GM12878 (cell line): ENCODE data around the gene BMP8B. TPM values are rescaled to one million over a fixed set of nuclear protein-coding genes. Genes with fewer than 3 reads are reported as not detected.
"Not testable (repeated sequence)": the region's sequence is repeated elsewhere in the genome, so short reads cannot be mapped to it uniquely, and the experiment has no call there.

Source experiments
- ATAC-seq: fragments of 200-7000 bp; cut with Tn5 transposase; 3 replicates; pipeline ENCODE4 v1.9.1; 2020; ENCODE audit warnings: mild to moderate bottlenecking, moderate library complexity
- BruUV-seq: library from RNA; stranded (reverse); fragments of 400-500 nt; replicated peaks from 2 replicates; lab custom pipeline; 2021; lab: Mats Ljungman, UMichigan
- CTCF ChIA-PET: fragments of 300-600 bp; sonication (Branson Sonifier 250); formaldehyde crosslinking; extraction: SDS; loops from one replicate; lab custom pipeline; 2021; ENCODE audit warnings: inconsistent platforms; lab: Yijun Ruan, JAX
- POLR2A ChIA-PET: fragments of 350-600 bp; formaldehyde crosslinking; extraction: SDS; loops from one replicate; lab custom pipeline; 2021; ENCODE audit warnings: inconsistent platforms; lab: Charles Lee
- RAD21 ChIA-PET: fragments of 300-600 bp; sonication (Branson Sonifier 250); formaldehyde crosslinking; loops from one replicate; lab custom pipeline; 2023; ENCODE audit warnings: antibody characterized with exemption; ENCODE audit not compliant: unreplicated experiment; lab: Charles Lee
- SMC1A ChIA-PET: fragments of 300-600 bp; sonication (Branson Sonifier 250); formaldehyde crosslinking; loops from one replicate; lab custom pipeline; 2023; ENCODE audit not compliant: unreplicated experiment, uncharacterized antibody; lab: Charles Lee
- DNase-seq: peaks from one replicate; pipeline ENCODE4 v3.0.0-alpha.2; 2011; ENCODE audit warnings: low read depth, low spot score
- FAIRE-seq: peaks from 3 replicates; lab custom pipeline; 2011; peaks lifted over from hg19 to GRCh38; lab: Jason Lieb, UNC
- H2AFZ ChIP-seq: 2 replicates; pipeline ENCODE4 v1.6.0; 2011; ENCODE audit warnings: low read depth, low read length, control low read depth; ENCODE audit not compliant: control insufficient read depth
- H3K27ac ChIP-seq: 2 replicates; pipeline ENCODE4 v1.5.1; 2011; ENCODE audit warnings: control low read depth; ENCODE audit not compliant: control insufficient read depth, insufficient read depth
- H3K27me3 ChIP-seq, 2 experiments: replicated peaks in 1 of 2; 2 replicates each; pipeline versions ENCODE4 v1.6.0 to v1.6.1; 2011; ENCODE audit warnings: low read length in 1 of 2; ENCODE audit not compliant: control insufficient read depth in 2 of 2, insufficient read depth in 2 of 2
- H3K36me3 ChIP-seq, 2 experiments: 2 replicates each; pipeline ENCODE4 v1.5.1; 2011; ENCODE audit warnings: low read length in 1 of 2; ENCODE audit not compliant: control insufficient read depth in 2 of 2, insufficient read depth in 2 of 2
- H3K4me1 ChIP-seq: 2 replicates; pipeline ENCODE4 v1.6.1; 2011; ENCODE audit warnings: mild to moderate bottlenecking, low read length, moderate library complexity, mixed read lengths; ENCODE audit not compliant: control insufficient read depth, insufficient read depth
- H3K4me2 ChIP-seq: 2 replicates; pipeline ENCODE4 v1.6.0; 2011; ENCODE audit warnings: control low read depth; ENCODE audit not compliant: control insufficient read depth, insufficient read depth
- H3K4me3 ChIP-seq: fragments of 200-600 bp; sonication (generic); 2 replicates; pipeline ENCODE4 v1.5.1; 2016
- H3K79me2 ChIP-seq: 2 replicates; pipeline ENCODE4 v1.6.0; 2011; ENCODE audit warnings: low read length; ENCODE audit not compliant: control insufficient read depth, insufficient read depth
- H3K9ac ChIP-seq: 2 replicates; pipeline ENCODE4 v1.8.0; 2011; ENCODE audit warnings: low read length, control low read depth, mixed read lengths; ENCODE audit not compliant: control insufficient read depth, insufficient read depth
- H3K9me3 ChIP-seq: replicated peaks from 3 replicates; pipeline ENCODE4 v1.5.1; 2011; ENCODE audit warnings: mild to moderate bottlenecking, low read length; ENCODE audit not compliant: control insufficient read depth, insufficient read depth
- H4K20me1 ChIP-seq: 2 replicates; pipeline ENCODE4 v1.6.0; 2011; ENCODE audit not compliant: control insufficient read depth, insufficient read depth
- CHD4 ChIP-seq: fragments of 200-600 bp; sonication (generic); IDR thresholded peaks from 2 replicates; pipeline ENCODE4 v1.6.1; 2016; ENCODE audit warnings: mild to moderate bottlenecking
- GATAD2B ChIP-seq: fragments of 450-650 bp; conservative IDR thresholded peaks from 2 replicates; pipeline ENCODE4 v1.6.1; 2017; ENCODE audit warnings: low read depth, mild to moderate bottlenecking, moderate library complexity
- ZBED1 ChIP-seq: IDR thresholded peaks from 2 replicates; pipeline ENCODE4 v1.6.1; 2016; ENCODE audit warnings: borderline replicate concordance
- ZNF384 ChIP-seq: IDR thresholded peaks from 2 replicates; pipeline ENCODE4 v1.6.1; 2012; ENCODE audit warnings: low read depth, mild to moderate bottlenecking, low read length, improper control_type of control experiment, borderline replicate concordance
- WGBS: methylation state at CpG from one replicate; pipeline ENCODE4 v1.1.6; 2016; ENCODE audit warnings: low lambda C conversion rate; ENCODE audit not compliant: insufficient replicate concordance, insufficient coverage; ENCODE audit errors: missing lambda C conversion rate; 5-methylcytosine and 5-hydroxymethylcytosine counted together
- in situ Hi-C: fragments of 300-500 bp; cut with MboI; formaldehyde crosslinking; loops from 9 replicates; pipeline ENCODE4 v1.14.3; 2018; ENCODE audit warnings: mixed read lengths
- intact Hi-C: fragments of 100-400 bp; cut with micrococcal nuclease; formaldehyde crosslinking; loops from one replicate; pipeline ENCODE4 v1.14.2; 2022; ENCODE audit not compliant: unreplicated experiment
- polyA plus RNA-seq, 11 experiments: library from polyadenylated mRNA; depleted of rRNA in 4 of 11; unstranded in 6 of 11; stranded (reverse) in 5 of 11; fragments of >200 nt; fragmentation: Nextera tagmentation in 4 of 11; fragmentation: Illumina TruSeq in 1 of 11; extraction: Ambion mirVana in 4 of 11; extraction: Trizol in 1 of 11; gene quantifications; 1 replicate in 1 of 11; 2 replicates in 10 of 11; pipeline versions ENCODE4 v1.2.1 to v1.2.3, GENCODE V29; 2011 to 2016; ENCODE audit warnings: inconsistent platforms in 2 of 11, missing spikeins in 2 of 11, low read depth in 1 of 11
- total RNA-seq, 4 experiments: library from RNA; depleted of rRNA in 3 of 4; stranded (reverse); fragments of >200 nt in 3 of 4; fragmentation: Illumina TruSeq in 1 of 4; extraction: Trizol in 1 of 4; gene quantifications; 2 replicates each; pipeline versions ENCODE4 v1.2.1 to v1.2.3, GENCODE V29; 2013 to 2021
- TF ChIP-seq, protein P1 (sequence below): fragments of 450-650 bp; formaldehyde crosslinking; IDR thresholded peaks from 2 replicates; pipeline ENCODE4 v1.4.0; 2022; ENCODE audit warnings: mild to moderate bottlenecking, moderate library complexity
- TF ChIP-seq, protein P2 (sequence below): fragments of 450-650 bp; IDR thresholded peaks from 2 replicates; pipeline ENCODE4 v1.6.1; 2017; ENCODE audit warnings: mild to moderate bottlenecking, moderate library complexity

The BMP8B gene
- total and polyA plus RNA-seq, 10 of the 15 experiments (the other 5 are each of a cell fraction or from before 2014, with no cell fraction given): 0.09 to 1.2 (median 0.52) TPM

DNA sequence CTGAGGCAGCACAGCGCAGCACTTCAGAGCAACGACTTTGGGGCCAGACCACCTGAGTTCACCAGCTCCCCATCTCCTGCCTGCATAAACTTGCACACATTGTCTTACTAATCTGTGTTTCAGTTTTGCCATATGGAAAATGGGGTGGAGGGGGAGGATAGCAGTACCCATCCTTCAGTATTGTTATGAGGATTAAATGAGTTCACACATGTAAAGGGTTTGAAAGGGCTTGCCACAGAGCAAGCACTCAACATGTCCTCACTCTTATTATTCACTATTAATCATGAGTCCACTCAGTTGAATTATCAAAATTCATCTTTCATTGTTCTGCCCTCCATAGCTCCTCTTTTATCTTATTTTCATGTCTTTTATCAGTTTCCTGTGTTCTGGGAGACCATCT is 40.1 kb upstream of the BMP8B start:
- Histone ChIP-seq H3K4me1 (peaks cover 19% of the 10 kb centered on the region), H3K9me3 (no peaks in the 10 kb centered on the region), H4K20me1 (no peaks in the 10 kb centered on the region), H2AFZ (no peak overlapping the region), H3K79me2 (no peaks in the 10 kb centered on the region), H3K27ac (no peak overlapping the region), H3K9ac (no peak overlapping the region), H3K36me3 (no peaks in the 10 kb centered on the region), H3K4me3 (no peak overlapping the region), H3K27me3 (no peaks in the 10 kb centered on the region), H3K4me2 (no peak overlapping the region)
- ChIA-PET SMC1A (interaction anchor here (1.3 kb wide), 1 partner anchor 13 kb away, joined by 3 read pairs; no protein-coding TSS in a partner anchor), RAD21 (interaction anchor here (1.2 to 1.8 kb wide), 3 partner anchors 11 to 26 kb away, joined by 3 to 5 read pairs (median 3); no protein-coding TSS in a partner anchor), POLR2A (interaction anchor here (1.0 to 1.5 kb wide), 5 partner anchors 14 to 556 kb away, joined by 3 read pairs; no protein-coding TSS in a partner anchor), CTCF (interaction anchor here (1.0 to 1.2 kb wide), 2 partner anchors 17 to 204 kb away, joined by 3 read pairs; no protein-coding TSS in a partner anchor)
- DNase-seq (no peak), FAIRE-seq (no peak), ATAC-seq (no peak)
- no peak for TF ChIP-seq ZNF384
- TF ChIP-seq, protein P1, sequence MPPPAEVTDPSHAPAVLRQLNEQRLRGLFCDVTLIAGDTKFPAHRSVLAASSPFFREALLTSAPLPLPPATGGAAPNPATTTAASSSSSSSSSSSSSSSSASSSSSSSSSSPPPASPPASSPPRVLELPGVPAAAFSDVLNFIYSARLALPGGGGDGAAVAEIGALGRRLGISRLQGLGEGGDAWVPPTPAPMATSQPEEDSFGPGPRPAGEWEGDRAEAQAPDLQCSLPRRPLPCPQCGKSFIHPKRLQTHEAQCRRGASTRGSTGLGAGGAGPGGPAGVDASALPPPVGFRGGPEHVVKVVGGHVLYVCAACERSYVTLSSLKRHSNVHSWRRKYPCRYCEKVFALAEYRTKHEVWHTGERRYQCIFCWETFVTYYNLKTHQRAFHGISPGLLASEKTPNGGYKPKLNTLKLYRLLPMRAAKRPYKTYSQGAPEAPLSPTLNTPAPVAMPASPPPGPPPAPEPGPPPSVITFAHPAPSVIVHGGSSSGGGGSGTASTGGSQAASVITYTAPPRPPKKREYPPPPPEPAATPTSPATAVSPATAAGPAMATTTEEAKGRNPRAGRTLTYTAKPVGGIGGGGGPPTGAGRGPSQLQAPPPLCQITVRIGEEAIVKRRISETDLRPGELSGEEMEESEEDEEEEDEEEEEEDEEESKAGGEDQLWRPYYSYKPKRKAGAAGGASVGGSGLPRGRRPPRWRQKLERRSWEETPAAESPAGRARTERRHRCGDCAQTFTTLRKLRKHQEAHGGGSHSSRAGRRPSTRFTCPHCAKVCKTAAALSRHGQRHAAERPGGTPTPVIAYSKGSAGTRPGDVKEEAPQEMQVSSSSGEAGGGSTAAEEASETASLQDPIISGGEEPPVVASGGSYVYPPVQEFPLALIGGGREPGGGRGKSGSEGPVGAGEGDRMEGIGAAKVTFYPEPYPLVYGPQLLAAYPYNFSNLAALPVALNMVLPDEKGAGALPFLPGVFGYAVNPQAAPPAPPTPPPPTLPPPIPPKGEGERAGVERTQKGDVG (CRISPR knock-in tag): no peak
- TF ChIP-seq CHD4: no peak
- TF ChIP-seq, protein P2, sequence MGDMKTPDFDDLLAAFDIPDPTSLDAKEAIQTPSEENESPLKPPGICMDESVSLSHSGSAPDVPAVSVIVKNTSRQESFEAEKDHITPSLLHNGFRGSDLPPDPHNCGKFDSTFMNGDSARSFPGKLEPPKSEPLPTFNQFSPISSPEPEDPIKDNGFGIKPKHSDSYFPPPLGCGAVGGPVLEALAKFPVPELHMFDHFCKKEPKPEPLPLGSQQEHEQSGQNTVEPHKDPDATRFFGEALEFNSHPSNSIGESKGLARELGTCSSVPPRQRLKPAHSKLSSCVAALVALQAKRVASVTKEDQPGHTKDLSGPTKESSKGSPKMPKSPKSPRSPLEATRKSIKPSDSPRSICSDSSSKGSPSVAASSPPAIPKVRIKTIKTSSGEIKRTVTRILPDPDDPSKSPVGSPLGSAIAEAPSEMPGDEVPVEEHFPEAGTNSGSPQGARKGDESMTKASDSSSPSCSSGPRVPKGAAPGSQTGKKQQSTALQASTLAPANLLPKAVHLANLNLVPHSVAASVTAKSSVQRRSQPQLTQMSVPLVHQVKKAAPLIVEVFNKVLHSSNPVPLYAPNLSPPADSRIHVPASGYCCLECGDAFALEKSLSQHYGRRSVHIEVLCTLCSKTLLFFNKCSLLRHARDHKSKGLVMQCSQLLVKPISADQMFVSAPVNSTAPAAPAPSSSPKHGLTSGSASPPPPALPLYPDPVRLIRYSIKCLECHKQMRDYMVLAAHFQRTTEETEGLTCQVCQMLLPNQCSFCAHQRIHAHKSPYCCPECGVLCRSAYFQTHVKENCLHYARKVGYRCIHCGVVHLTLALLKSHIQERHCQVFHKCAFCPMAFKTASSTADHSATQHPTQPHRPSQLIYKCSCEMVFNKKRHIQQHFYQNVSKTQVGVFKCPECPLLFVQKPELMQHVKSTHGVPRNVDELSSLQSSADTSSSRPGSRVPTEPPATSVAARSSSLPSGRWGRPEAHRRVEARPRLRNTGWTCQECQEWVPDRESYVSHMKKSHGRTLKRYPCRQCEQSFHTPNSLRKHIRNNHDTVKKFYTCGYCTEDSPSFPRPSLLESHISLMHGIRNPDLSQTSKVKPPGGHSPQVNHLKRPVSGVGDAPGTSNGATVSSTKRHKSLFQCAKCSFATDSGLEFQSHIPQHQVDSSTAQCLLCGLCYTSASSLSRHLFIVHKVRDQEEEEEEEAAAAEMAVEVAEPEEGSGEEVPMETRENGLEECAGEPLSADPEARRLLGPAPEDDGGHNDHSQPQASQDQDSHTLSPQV: no peak
- TF ChIP-seq ZBED1: no peak
- TF ChIP-seq GATAD2B: no peak
- 84% methylated on average over 2 of the region's 2 CpGs for WGBS
- in situ Hi-C loops: no loop called here
- intact Hi-C loops: no loop called here
- BruUV-seq: no TSS peak

DNA sequence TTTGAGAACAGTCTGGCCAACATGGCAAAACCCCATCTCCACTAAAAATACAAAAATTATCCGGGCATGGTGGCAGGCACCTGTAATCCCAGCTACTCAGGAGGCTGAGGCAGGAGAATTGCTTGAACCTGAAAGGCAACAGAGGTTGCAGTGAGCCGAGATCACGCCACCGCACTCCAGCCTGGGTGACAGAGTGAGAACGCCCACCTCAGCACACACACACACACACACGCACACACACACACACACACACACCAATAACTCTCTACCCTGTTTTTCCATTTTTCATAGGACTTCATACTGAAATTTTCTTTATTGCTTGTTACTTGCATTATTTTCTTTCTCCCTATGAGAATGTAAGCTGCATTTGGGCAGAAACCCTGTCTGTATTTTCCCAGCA is 39.6 kb upstream of the BMP8B start:
- DNase-seq, H2AFZ ChIP-seq, H3K27ac ChIP-seq, H3K4me3 ChIP-seq, H3K4me2 ChIP-seq, ATAC-seq, H3K9ac ChIP-seq, in situ Hi-C loops, BruUV-seq, H3K79me2 ChIP-seq, H3K36me3 ChIP-seq, H3K9me3 ChIP-seq, intact Hi-C loops, FAIRE-seq, H4K20me1 ChIP-seq, H3K27me3 ChIP-seq: not testable (repeated sequence)
- SMC1A ChIA-PET: interaction anchor here (1.1 to 1.4 kb wide), 3 partner anchors 8 to 13 kb away, joined by 3 read pairs; no protein-coding TSS in a partner anchor
- POLR2A ChIA-PET: interaction anchor here (1.5 kb wide), 2 partner anchors 26 to 74 kb away, joined by 3 read pairs; no protein-coding TSS in a partner anchor
- RAD21 ChIA-PET: interaction anchor here (1.3 to 3.5 kb wide), 3 partner anchors 11 to 146 kb away, joined by 3 to 8 read pairs (median 5); no protein-coding TSS in a partner anchor
- CTCF ChIA-PET: interaction anchor here (1.2 kb wide), 1 partner anchor 204 kb away, joined by 3 read pairs; no protein-coding TSS in a partner anchor
- peaks cover 19% of the 10 kb centered on the region for H3K4me1 ChIP-seq
- 60% methylated on average over 1 of the region's 6 CpGs for WGBS
